Measurements from ENCODE around the gene DBNDD1.
"Not testable (repeated sequence)": the region's sequence is repeated elsewhere in the genome, so short reads cannot be mapped to it uniquely, and the experiment has no call there.

Gene DBNDD1

GRCh38 chr16:90010676-90011507, 8.4 kb downstream of the DBNDD1 start:
- no peak for DNase-seq (ENCODE audit: low read depth, low spot score)
- ChIA-PET CTCF (interaction anchor here (1.7 kb wide), 1 partner anchor 10 kb away, joined by 17 read pairs; the partner anchor contains the start of gene DBNDD1), POLR2A (interaction anchor here (0.9 kb wide), 1 partner anchor 83 kb away, joined by 5 read pairs; no protein-coding TSS in a partner anchor)
- TF ChIP-seq CTCF (IDR thresholded peaks at IDR 0.05; ENCODE audit: insufficient read depth, low read length, missing control alignments), result no peak
- H3K4me3 ChIP-seq (ENCODE audit: low read depth, low read length), result no peak overlapping the region

GRCh38 chr16:90009172-90009899, 9.9 kb downstream of the DBNDD1 start:
- ChIA-PET CTCF (no interaction called here), POLR2A (no interaction called here)
- DNase-seq (ENCODE audit: low read depth, low spot score), result no peak
- no peak for TF ChIP-seq CTCF (IDR thresholded peaks at IDR 0.05; ENCODE audit: insufficient read depth, low read length, missing control alignments)
- no peak overlapping the region for H3K4me3 ChIP-seq (ENCODE audit: low read depth, low read length)

- ChIA-PET CTCF (no interaction called here), POLR2A (no interaction called here)
- H3K4me3 ChIP-seq (ENCODE audit: low read depth, low read length), result no peak overlapping the region
Measured at GRCh38 chr16:90008708-90009145, 10.5 kb downstream of the DBNDD1 start.

GRCh38 chr16:90007635-90008234, 11.5 kb downstream of the DBNDD1 start:
- POLR2A ChIA-PET; H3K4me3 ChIP-seq (ENCODE audit: low read depth, low read length); DNase-seq (ENCODE audit: low read depth, low spot score); CTCF ChIA-PET: not testable (repeated sequence)

More at GRCh38 chr16:90008708-90009145, 10.5 kb downstream of the DBNDD1 start:
- no peak for DNase-seq (ENCODE audit: low read depth, low spot score)
- no peak for TF ChIP-seq CTCF (IDR thresholded peaks at IDR 0.05; ENCODE audit: insufficient read depth, low read length, missing control alignments)

- H3K4me3 ChIP-seq (ENCODE audit: low read depth, low read length), result no peak overlapping the region
- TF ChIP-seq CTCF (IDR thresholded peaks at IDR 0.05; ENCODE audit: insufficient read depth, low read length, missing control alignments), result no peak
- CTCF ChIA-PET, result no interaction called here
- POLR2A ChIA-PET, result no interaction called here
- no peak for DNase-seq (ENCODE audit: low read depth, low spot score)
Measured at GRCh38 chr16:90007015-90007414, 12.2 kb downstream of the DBNDD1 start.

- CTCF ChIA-PET, result interaction anchor here (0.8 to 1.8 kb wide), 2 partner anchors 12 to 13 kb away, joined by 3 to 14 read pairs; partner anchors contain the start of gene DBNDD1
- no peak overlapping the region for H3K4me3 ChIP-seq (ENCODE audit: low read depth, low read length)
- DNase-seq (ENCODE audit: low read depth, low spot score), result no peak
- POLR2A ChIA-PET, result no interaction called here
- no peak for TF ChIP-seq CTCF (IDR thresholded peaks at IDR 0.05; ENCODE audit: insufficient read depth, low read length, missing control alignments)
Measured at GRCh38 chr16:90005956-90006663, 13.1 kb downstream of the DBNDD1 start.
